ENCODE data around the gene CPNE5. TPM values are rescaled to one million over a fixed set of nuclear protein-coding genes. Genes with fewer than 3 reads are reported as not detected.

CPNE5 gene
- total RNA-seq, 1 experiment from 2014 or later, result 0.37 TPM

- ChIA-PET POLR2A (ENCODE audit: unreplicated experiment) (no interaction called here), CTCF (no interaction called here)
- no peak overlapping the region for H2AFZ ChIP-seq
- no peaks in the 10 kb centered on the region for H3K9me2 ChIP-seq (ENCODE audit: insufficient read depth)
- no peak overlapping the region for H3K4me2 ChIP-seq
- peak in 1 of 2 experiments; percentile 21 for DNase-seq
- no TSS peak for BruUV-seq (replicated peaks)
- no peak overlapping the region for H3K4me3 ChIP-seq
- H4K20me1 ChIP-seq (ENCODE audit: insufficient read depth), result no peaks in the 10 kb centered on the region
- no peaks in the 10 kb centered on the region; the same call in 1 of the 2 replicates for H3F3A ChIP-seq (ENCODE audit: insufficient read depth, low read depth)
- no peaks in the 10 kb centered on the region for H3K79me2 ChIP-seq (ENCODE audit: low read depth)
- H3K9me3 ChIP-seq (ENCODE audit: insufficient read depth, low read depth), result no peaks in the 10 kb centered on the region
- TF ChIP-seq CTCF (conservative IDR thresholded peaks at IDR 0.05) (no peak), EZH2 (IDR thresholded peaks at IDR 0.05; ENCODE audit: low read depth) (no peak)
- intact Hi-C loops (cut with micrococcal nuclease; ENCODE audit: unreplicated experiment), result no loop called here
- H3K27ac ChIP-seq, result no peak overlapping the region
- H3K36me3 ChIP-seq (ENCODE audit: low read depth), result no peaks in the 10 kb centered on the region
- no peaks in the 10 kb centered on the region for H3K27me3 ChIP-seq (ENCODE audit: insufficient read depth, low read depth)
- peaks cover 12% of the 10 kb centered on the region for H3K4me1 ChIP-seq (replicated peaks; ENCODE audit: insufficient read depth)
Measured at GRCh38 chr6:36702656-36703055, 136.6 kb downstream of the CPNE5 start.

GRCh38 chr6:36701401-36701991 lies 137.7 kb downstream of the CPNE5 start:
- Histone ChIP-seq H3F3A (ENCODE audit: insufficient read depth, low read depth) (no peaks in the 10 kb centered on the region; the same call in 1 of the 2 replicates), H3K27me3 (ENCODE audit: insufficient read depth, low read depth) (no peaks in the 10 kb centered on the region), H4K20me1 (ENCODE audit: insufficient read depth) (no peaks in the 10 kb centered on the region), H3K4me1 (replicated peaks; ENCODE audit: insufficient read depth) (peaks cover 12% of the 10 kb centered on the region), H3K36me3 (ENCODE audit: low read depth) (no peaks in the 10 kb centered on the region), H3K9me2 (ENCODE audit: insufficient read depth) (no peaks in the 10 kb centered on the region), H3K4me2 (no peak overlapping the region), H3K4me3 (no peak overlapping the region), H2AFZ (no peak overlapping the region), H3K9me3 (ENCODE audit: insufficient read depth, low read depth) (no peaks in the 10 kb centered on the region), H3K27ac (no peak overlapping the region), H3K79me2 (ENCODE audit: low read depth) (no peaks in the 10 kb centered on the region)
- TF ChIP-seq EZH2 (IDR thresholded peaks at IDR 0.05; ENCODE audit: low read depth), result no peak
- peak; percentile 60 for TF ChIP-seq CTCF (conservative IDR thresholded peaks at IDR 0.05)
- CTCF ChIA-PET, result interaction anchor here (0.6 kb wide), 1 partner anchor 24 kb away, joined by 3 read pairs; no protein-coding TSS in a partner anchor
- intact Hi-C loops (cut with micrococcal nuclease; ENCODE audit: unreplicated experiment), result no loop called here
- no TSS peak for BruUV-seq (replicated peaks)
- POLR2A ChIA-PET (ENCODE audit: unreplicated experiment), result no interaction called here
- DNase-seq, result peak; percentile 60 to 69

GRCh38 chr6:36700831-36701230 lies 138.4 kb downstream of the CPNE5 start:
- no peaks in the 10 kb centered on the region for H3K27me3 ChIP-seq (ENCODE audit: insufficient read depth, low read depth)
- peaks cover 12% of the 10 kb centered on the region for H3K4me1 ChIP-seq (replicated peaks; ENCODE audit: insufficient read depth)
- no peaks in the 10 kb centered on the region for H3K79me2 ChIP-seq (ENCODE audit: low read depth)
- H3K4me3 ChIP-seq, result no peak overlapping the region
- POLR2A ChIA-PET (ENCODE audit: unreplicated experiment), result no interaction called here
- no peaks in the 10 kb centered on the region; the same call in 1 of the 2 replicates for H3F3A ChIP-seq (ENCODE audit: insufficient read depth, low read depth)
- H3K36me3 ChIP-seq (ENCODE audit: low read depth), result no peaks in the 10 kb centered on the region
- no peaks in the 10 kb centered on the region for H3K9me2 ChIP-seq (ENCODE audit: insufficient read depth)
- H2AFZ ChIP-seq, result no peak overlapping the region
- no TSS peak for BruUV-seq (replicated peaks)
- TF ChIP-seq CTCF (conservative IDR thresholded peaks at IDR 0.05) (no peak), EZH2 (IDR thresholded peaks at IDR 0.05; ENCODE audit: low read depth) (no peak)
- H4K20me1 ChIP-seq (ENCODE audit: insufficient read depth), result no peaks in the 10 kb centered on the region
- CTCF ChIA-PET, result no interaction called here
- no peak overlapping the region for H3K27ac ChIP-seq
- peak in 1 of 2 experiments; percentile 22 for DNase-seq
- no peak overlapping the region for H3K4me2 ChIP-seq
- H3K9me3 ChIP-seq (ENCODE audit: insufficient read depth, low read depth), result no peaks in the 10 kb centered on the region
- intact Hi-C loops (cut with micrococcal nuclease; ENCODE audit: unreplicated experiment), result no loop called here

All from PC-9 (cell line).